H9 (cell line): Measurements from ENCODE around the gene CCDC177. TPM values are rescaled to one million over a fixed set of nuclear protein-coding genes. Genes with fewer than 3 reads are reported as not detected.

Experiments used
- DNase-seq: peaks from one replicate; pipeline ENCODE4 v3.0.0-alpha.2; 2017
- H2AFZ ChIP-seq: one replicate; pipeline ENCODE4 v1.6.1; 2013; ENCODE audit warnings: mild to moderate bottlenecking, low read length, control low read depth, moderate library complexity
- H2AK5ac ChIP-seq: 2 replicates; pipeline ENCODE4 v1.6.1; 2013; ENCODE audit warnings: low read length, control low read depth, mixed read lengths; ENCODE audit not compliant: insufficient read length
- H2BK120ac ChIP-seq: one replicate; pipeline ENCODE4 v1.6.1; 2013; ENCODE audit warnings: low read depth, mild to moderate bottlenecking, low read length, control low read depth, inconsistent platforms; ENCODE audit not compliant: poor library complexity, severe bottlenecking
- H2BK12ac ChIP-seq: 2 replicates; pipeline ENCODE4 v1.6.1; 2013; ENCODE audit warnings: low read length, control low read depth, mixed read lengths, low read depth; ENCODE audit not compliant: insufficient read length
- H2BK15ac ChIP-seq: 2 replicates; pipeline ENCODE4 v1.6.1; 2013; ENCODE audit warnings: low read depth, low read length, control low read depth
- H2BK20ac ChIP-seq: one replicate; pipeline ENCODE4 v1.6.1; 2013; ENCODE audit warnings: low read depth, mild to moderate bottlenecking, low read length, control low read depth, inconsistent platforms; ENCODE audit not compliant: poor library complexity, severe bottlenecking
- H2BK5ac ChIP-seq: 2 replicates; pipeline ENCODE4 v1.6.1; 2013; ENCODE audit warnings: low read length, control low read depth, mixed read lengths; ENCODE audit not compliant: insufficient read length
- H3K14ac ChIP-seq: 2 replicates; pipeline ENCODE4 v1.6.1; 2013; ENCODE audit warnings: low read length, control low read depth; ENCODE audit not compliant: insufficient read depth
- H3K18ac ChIP-seq: 2 replicates; pipeline ENCODE4 v1.6.1; 2013; ENCODE audit warnings: low read depth, mild to moderate bottlenecking, mixed read lengths, low read length, control low read depth; ENCODE audit not compliant: insufficient read length
- H3K23ac ChIP-seq: 2 replicates; pipeline ENCODE4 v1.6.1; 2013; ENCODE audit warnings: low read length, control low read depth, mixed read lengths, low read depth; ENCODE audit not compliant: insufficient read length
- H3K23me2 ChIP-seq: 2 replicates; pipeline ENCODE4 v1.6.1; 2013; ENCODE audit warnings: low read depth, mild to moderate bottlenecking, mixed read lengths, low read length, control low read depth; ENCODE audit not compliant: insufficient read length, poor library complexity, severe bottlenecking
- H3K27ac ChIP-seq: 2 replicates; pipeline ENCODE4 v1.5.1; 2013; ENCODE audit warnings: low read length, control low read depth, mixed read lengths, low read depth; ENCODE audit not compliant: insufficient read length
- H3K27me3 ChIP-seq: 2 replicates; pipeline ENCODE4 v1.6.1; 2013; ENCODE audit warnings: low read length, control low read depth, inconsistent platforms; ENCODE audit not compliant: insufficient read depth
- H3K4ac ChIP-seq: 2 replicates; pipeline ENCODE4 v1.6.1; 2013; ENCODE audit warnings: low read depth, mild to moderate bottlenecking, control low read depth, inconsistent platforms, low read length, moderate library complexity
- H3K4me1 ChIP-seq: 2 replicates; pipeline ENCODE4 v1.6.1; 2013; ENCODE audit warnings: low read length, control low read depth, inconsistent platforms; ENCODE audit not compliant: insufficient read depth
- H3K4me2 ChIP-seq: 2 replicates; pipeline ENCODE4 v1.6.1; 2013; ENCODE audit warnings: low read length, control low read depth, mixed read lengths; ENCODE audit not compliant: insufficient read length, insufficient read depth
- H3K56ac ChIP-seq: 2 replicates; pipeline ENCODE4 v1.6.1; 2013; ENCODE audit warnings: low read depth, mild to moderate bottlenecking, mixed read lengths, low read length, control low read depth; ENCODE audit not compliant: insufficient read length
- H3K79me1 ChIP-seq: 2 replicates; pipeline ENCODE4 v1.6.1; 2013; ENCODE audit warnings: low read depth, mild to moderate bottlenecking, moderate library complexity, low read length, control low read depth, inconsistent platforms; ENCODE audit not compliant: insufficient read depth, poor library complexity, severe bottlenecking
- H3K79me2 ChIP-seq: 2 replicates; pipeline ENCODE4 v1.6.1; 2013; ENCODE audit warnings: low read length, control low read depth, inconsistent platforms; ENCODE audit not compliant: insufficient read depth
- H3K9ac ChIP-seq: 2 replicates; pipeline ENCODE4 v1.6.1; 2013; ENCODE audit warnings: low read length, control low read depth, mixed read lengths; ENCODE audit not compliant: insufficient read length; ENCODE audit errors: extremely low read depth
- H3K9me3 ChIP-seq: one replicate; pipeline ENCODE4 v1.6.1; 2013; ENCODE audit warnings: low read depth, low read length, inconsistent platforms; ENCODE audit not compliant: control insufficient read depth
- H3T11ph ChIP-seq: one replicate; pipeline ENCODE4 v1.6.1; 2013; ENCODE audit warnings: mild to moderate bottlenecking, low read length, control low read depth, inconsistent platforms
- H4K20me1 ChIP-seq: one replicate; pipeline ENCODE4 v1.6.1; 2013; ENCODE audit not compliant: control insufficient read depth, insufficient read length, insufficient read depth
- H4K5ac ChIP-seq: 2 replicates; pipeline ENCODE4 v1.6.1; 2013; ENCODE audit warnings: low read depth, mild to moderate bottlenecking, mixed read lengths, low read length, control low read depth; ENCODE audit not compliant: insufficient read length
- H4K8ac ChIP-seq: replicated peaks from 2 replicates; pipeline ENCODE4 v1.6.1; 2013; ENCODE audit warnings: low read length, control low read depth, mixed read lengths, low read depth; ENCODE audit not compliant: insufficient read length
- H4K91ac ChIP-seq: 2 replicates; pipeline ENCODE4 v1.6.1; 2013; ENCODE audit warnings: low read depth, mild to moderate bottlenecking, moderate library complexity, mixed read lengths, low read length, control low read depth; ENCODE audit not compliant: insufficient read length
- H3K27ac Mint-ChIP-seq, 3 experiments: 2 replicates in 2 of 3; 3 replicates in 1 of 3; pipeline ENCODE4 v1.8.0; 2020 to 2021; ENCODE audit warnings: mixed read lengths in 3 of 3, mild to moderate bottlenecking in 1 of 3, moderate library complexity in 1 of 3
- H3K27me3 Mint-ChIP-seq: 2 replicates; pipeline ENCODE4 v1.8.0; 2021; ENCODE audit warnings: low read depth, mild to moderate bottlenecking, moderate library complexity, mixed read lengths
- H3K36me3 Mint-ChIP-seq, 3 experiments: 2 replicates in 2 of 3; 3 replicates in 1 of 3; pipeline ENCODE4 v1.8.0; 2020 to 2021; ENCODE audit warnings: low read depth in 3 of 3, mixed read lengths in 3 of 3; ENCODE audit not compliant: insufficient read depth in 1 of 3
- H3K4me1 Mint-ChIP-seq, 2 experiments: 2 replicates each; pipeline ENCODE4 v1.8.0; 2020; ENCODE audit warnings: mixed read lengths in 2 of 2
- H3K4me3 Mint-ChIP-seq, 2 experiments: 2 replicates in 1 of 2; 3 replicates in 1 of 2; pipeline ENCODE4 v1.8.0; 2020 to 2021; ENCODE audit warnings: mild to moderate bottlenecking in 2 of 2, mixed read lengths in 2 of 2, moderate library complexity in 1 of 2
- H3K9me3 Mint-ChIP-seq, 2 experiments: 2 replicates in 1 of 2; 3 replicates in 1 of 2; pipeline ENCODE4 v1.8.0; 2020; ENCODE audit warnings: mild to moderate bottlenecking in 2 of 2, mixed read lengths in 2 of 2, moderate library complexity in 1 of 2
- WGBS: extraction: QIAGEN DNeasy Blood & Tissue Kit; methylation state at CpG from one replicate; pipeline ENCODE4 v1.1.7; 2013; ENCODE audit warnings: missing lambda C conversion rate, low lambda C conversion rate, mixed read lengths; ENCODE audit not compliant: insufficient read length; ENCODE audit errors: extremely low coverage; 5-methylcytosine and 5-hydroxymethylcytosine counted together
- total RNA-seq: library from RNA; stranded (reverse); gene quantifications from 2 replicates; pipeline ENCODE4 v1.2.1, GENCODE V29; 2021
- TF ChIP-seq, protein P1 (sequence below): fragments of 200-600 bp; sonication (generic); conservative IDR thresholded peaks from 3 replicates; pipeline ENCODE4 v1.8.0; 2021; ENCODE audit warnings: antibody characterized with exemption, mild to moderate bottlenecking

CCDC177 gene
- total RNA-seq, 1 experiment from 2014 or later: 6.1 TPM

DNA sequence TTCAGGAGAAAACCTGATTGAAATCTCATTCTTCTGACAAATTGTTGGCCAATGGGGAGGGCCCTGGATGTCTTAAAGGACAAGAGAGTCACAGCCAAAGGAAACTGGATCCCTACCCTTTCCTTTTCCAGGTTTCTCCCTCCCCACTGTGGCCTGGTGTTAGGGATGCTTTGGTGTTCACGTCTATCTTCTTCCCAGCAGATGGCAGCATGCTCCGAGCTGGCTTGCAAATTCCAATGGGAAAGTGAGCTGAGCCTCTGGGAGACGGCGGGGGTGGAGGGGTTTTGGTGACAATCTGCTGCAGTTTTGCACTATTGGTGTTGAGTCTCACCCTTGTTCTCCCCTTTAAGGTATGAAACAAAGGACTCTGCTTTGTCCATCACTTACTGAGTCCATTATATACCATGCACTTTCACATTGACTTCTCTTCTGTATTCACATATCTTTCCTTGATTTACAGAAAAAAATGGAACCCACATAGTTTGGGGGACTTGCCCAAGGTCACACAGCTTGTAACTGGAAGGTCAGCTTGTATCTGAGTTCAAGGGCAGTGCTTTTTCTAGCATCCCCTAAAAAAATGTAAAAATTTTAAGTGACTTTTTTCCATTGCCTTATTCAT, 39.3 kb downstream of the CCDC177 start:
- no CpG with 5 or more reads among the region's 4 CpGs for WGBS
- Histone ChIP-seq H3K14ac (no peak overlapping the region), H3K4me1 (no peaks in the 10 kb centered on the region), H3T11ph (no peak overlapping the region), H3K9me3 (no peaks in the 10 kb centered on the region), H3K23me2 (no peaks in the 10 kb centered on the region), H4K8ac (no peak overlapping the region), H2BK12ac (no peak overlapping the region), H4K91ac (no peak overlapping the region), H2AFZ (no peak overlapping the region), H2BK120ac (no peak overlapping the region), H3K79me1 (no peaks in the 10 kb centered on the region), H3K56ac (no peak overlapping the region), H3K18ac (no peak overlapping the region), H2BK5ac (no peak overlapping the region), H4K5ac (no peak overlapping the region), H3K23ac (no peak overlapping the region), H3K4ac (no peak overlapping the region), H2BK15ac (no peak overlapping the region), H3K79me2 (no peaks in the 10 kb centered on the region), H3K27me3 (no peaks in the 10 kb centered on the region), H3K27ac (no peak overlapping the region), H2BK20ac (no peak overlapping the region), H3K4me2 (no peak overlapping the region), H2AK5ac (no peak overlapping the region), H4K20me1 (no peaks in the 10 kb centered on the region), H3K9ac (no peak overlapping the region)
- H3K4me1 Mint-ChIP-seq: peaks cover 4 to 9% of the 10 kb centered on the region in 2 experiments
- no peaks in the 10 kb centered on the region for H3K9me3 Mint-ChIP-seq
- H3K4me3 Mint-ChIP-seq: no peak overlapping the region
- DNase-seq: peak; percentile 81
- no peaks in the 10 kb centered on the region for H3K36me3 Mint-ChIP-seq
- TF ChIP-seq, protein P1, sequence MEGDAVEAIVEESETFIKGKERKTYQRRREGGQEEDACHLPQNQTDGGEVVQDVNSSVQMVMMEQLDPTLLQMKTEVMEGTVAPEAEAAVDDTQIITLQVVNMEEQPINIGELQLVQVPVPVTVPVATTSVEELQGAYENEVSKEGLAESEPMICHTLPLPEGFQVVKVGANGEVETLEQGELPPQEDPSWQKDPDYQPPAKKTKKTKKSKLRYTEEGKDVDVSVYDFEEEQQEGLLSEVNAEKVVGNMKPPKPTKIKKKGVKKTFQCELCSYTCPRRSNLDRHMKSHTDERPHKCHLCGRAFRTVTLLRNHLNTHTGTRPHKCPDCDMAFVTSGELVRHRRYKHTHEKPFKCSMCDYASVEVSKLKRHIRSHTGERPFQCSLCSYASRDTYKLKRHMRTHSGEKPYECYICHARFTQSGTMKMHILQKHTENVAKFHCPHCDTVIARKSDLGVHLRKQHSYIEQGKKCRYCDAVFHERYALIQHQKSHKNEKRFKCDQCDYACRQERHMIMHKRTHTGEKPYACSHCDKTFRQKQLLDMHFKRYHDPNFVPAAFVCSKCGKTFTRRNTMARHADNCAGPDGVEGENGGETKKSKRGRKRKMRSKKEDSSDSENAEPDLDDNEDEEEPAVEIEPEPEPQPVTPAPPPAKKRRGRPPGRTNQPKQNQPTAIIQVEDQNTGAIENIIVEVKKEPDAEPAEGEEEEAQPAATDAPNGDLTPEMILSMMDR: peak; percentile 83
- no peak overlapping the region; a peak in 2 of 7 replicates for H3K27ac Mint-ChIP-seq
- no peaks in the 10 kb centered on the region; the same call in 1 of the 2 replicates for H3K27me3 Mint-ChIP-seq
